ENCODE data around the gene GAL. TPM values are rescaled to one million over a fixed set of nuclear protein-coding genes. Genes with fewer than 3 reads are reported as not detected.
A peak's percentile ranks its signal among the peaks of the same experiment; 100 is the strongest.
"Not testable (repeated sequence)": the region's sequence is repeated elsewhere in the genome, so short reads cannot be mapped to it uniquely, and the experiment has no call there.

Gene GAL, protein sequence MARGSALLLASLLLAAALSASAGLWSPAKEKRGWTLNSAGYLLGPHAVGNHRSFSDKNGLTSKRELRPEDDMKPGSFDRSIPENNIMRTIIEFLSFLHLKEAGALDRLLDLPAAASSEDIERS
- total RNA-seq, result 0.60 and 0.83 TPM in 2 replicates
- polyA plus RNA-seq, result 1.4 and 5.9 TPM in 2 replicates

DNA sequence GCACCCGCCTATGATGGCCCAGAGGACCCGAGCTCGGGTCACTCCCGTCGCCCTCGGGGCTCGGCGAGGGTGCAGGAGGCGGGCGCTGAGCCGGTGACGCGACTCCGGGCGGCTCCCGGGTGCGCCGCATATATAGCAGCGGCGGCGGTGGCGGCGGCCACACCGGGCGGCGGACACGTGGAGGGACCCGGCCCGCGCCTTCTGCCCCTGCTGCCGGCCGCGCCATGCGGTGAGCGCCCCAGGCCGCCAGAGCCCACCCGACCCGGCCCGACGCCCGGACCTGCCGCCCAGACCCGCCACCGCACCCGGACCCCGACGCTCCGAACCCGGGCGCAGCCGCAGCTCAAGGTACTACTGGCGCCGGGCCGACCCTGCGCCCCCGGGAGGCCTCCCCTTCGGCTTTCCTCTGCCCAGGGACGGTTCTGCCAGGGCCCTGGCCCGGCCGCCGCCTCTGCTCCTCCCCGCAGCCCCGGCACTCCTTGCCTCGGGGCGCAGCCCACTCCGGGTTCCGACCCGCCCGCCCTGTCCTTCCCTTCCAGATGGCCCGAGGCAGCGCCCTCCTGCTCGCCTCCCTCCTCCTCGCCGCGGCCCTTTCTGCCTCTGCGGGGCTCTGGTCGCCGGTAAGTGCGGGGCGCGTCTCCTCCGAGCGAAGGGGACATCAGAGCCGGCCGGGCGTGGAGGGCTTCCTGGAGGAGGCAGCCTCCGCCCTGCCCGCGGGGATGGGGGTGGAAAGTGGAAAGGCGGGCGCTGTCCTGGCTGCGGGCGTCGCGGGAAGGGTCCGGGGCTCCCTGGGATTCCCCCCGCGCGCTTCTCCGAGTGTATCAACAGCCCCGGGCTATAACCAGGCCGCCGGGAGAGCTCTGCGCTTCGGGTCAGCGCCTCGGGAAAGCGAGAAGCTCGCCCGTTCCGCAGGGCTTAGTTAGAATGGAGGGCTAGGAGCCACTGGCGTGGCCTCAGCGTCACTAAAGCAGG lies at the start of gene GAL:
TSS of gene GAL (plus strand) at position 160 of the 972 bp plus-strand sequence. CDS start at position 540, 380 bp downstream.
- TF ChIP-seq, protein P1, sequence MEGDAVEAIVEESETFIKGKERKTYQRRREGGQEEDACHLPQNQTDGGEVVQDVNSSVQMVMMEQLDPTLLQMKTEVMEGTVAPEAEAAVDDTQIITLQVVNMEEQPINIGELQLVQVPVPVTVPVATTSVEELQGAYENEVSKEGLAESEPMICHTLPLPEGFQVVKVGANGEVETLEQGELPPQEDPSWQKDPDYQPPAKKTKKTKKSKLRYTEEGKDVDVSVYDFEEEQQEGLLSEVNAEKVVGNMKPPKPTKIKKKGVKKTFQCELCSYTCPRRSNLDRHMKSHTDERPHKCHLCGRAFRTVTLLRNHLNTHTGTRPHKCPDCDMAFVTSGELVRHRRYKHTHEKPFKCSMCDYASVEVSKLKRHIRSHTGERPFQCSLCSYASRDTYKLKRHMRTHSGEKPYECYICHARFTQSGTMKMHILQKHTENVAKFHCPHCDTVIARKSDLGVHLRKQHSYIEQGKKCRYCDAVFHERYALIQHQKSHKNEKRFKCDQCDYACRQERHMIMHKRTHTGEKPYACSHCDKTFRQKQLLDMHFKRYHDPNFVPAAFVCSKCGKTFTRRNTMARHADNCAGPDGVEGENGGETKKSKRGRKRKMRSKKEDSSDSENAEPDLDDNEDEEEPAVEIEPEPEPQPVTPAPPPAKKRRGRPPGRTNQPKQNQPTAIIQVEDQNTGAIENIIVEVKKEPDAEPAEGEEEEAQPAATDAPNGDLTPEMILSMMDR (IDR thresholded peaks at IDR 0.05; ENCODE audit: low read depth, low read length), result no peak
- peaks cover 62% of the 10 kb centered on the region for H3K27me3 ChIP-seq
- no peaks in the 10 kb centered on the region for H3K4me1 ChIP-seq (ENCODE audit: low read depth)
- H3K36me3 ChIP-seq, result no peaks in the 10 kb centered on the region
- no peak within 1 kb of the TSS for H3K27ac ChIP-seq
- peak within 1 kb of the TSS; percentile 36 for H3K4me3 ChIP-seq
- DNase-seq (ENCODE audit: low read depth in 1 of 2, low spot score in 1 of 2), result peak in 1 of 2 donors; percentile 59
- no peaks in the 10 kb centered on the region for H3K9me3 ChIP-seq (ENCODE audit: low read depth)

DNA sequence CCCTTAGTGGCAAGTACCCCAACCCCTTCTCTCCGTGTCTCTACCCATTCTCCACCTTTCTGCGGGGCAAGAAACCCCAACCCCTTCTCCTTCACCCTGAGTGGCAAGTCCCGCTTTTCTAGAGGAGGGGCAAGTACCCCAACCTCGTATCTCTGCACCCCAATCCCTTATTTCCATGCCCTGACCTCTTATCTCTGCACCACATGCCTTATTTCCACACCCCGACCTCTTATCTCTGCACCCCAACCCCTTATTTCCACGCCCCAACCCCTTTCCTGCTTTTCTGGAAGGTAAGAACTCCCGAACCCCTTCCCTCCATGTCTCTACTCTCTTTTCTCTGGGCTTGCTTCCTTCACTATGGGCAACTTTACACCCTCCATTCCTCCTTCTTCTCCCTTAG lies 49.7 kb upstream of the GAL start:
- not testable (repeated sequence) for H3K4me3 ChIP-seq; H3K36me3 ChIP-seq; H3K4me1 ChIP-seq (ENCODE audit: low read depth); H3K27me3 ChIP-seq; H3K9me3 ChIP-seq (ENCODE audit: low read depth); H3K27ac ChIP-seq; DNase-seq (ENCODE audit: low read depth in 1 of 2, low spot score in 1 of 2)

DNA sequence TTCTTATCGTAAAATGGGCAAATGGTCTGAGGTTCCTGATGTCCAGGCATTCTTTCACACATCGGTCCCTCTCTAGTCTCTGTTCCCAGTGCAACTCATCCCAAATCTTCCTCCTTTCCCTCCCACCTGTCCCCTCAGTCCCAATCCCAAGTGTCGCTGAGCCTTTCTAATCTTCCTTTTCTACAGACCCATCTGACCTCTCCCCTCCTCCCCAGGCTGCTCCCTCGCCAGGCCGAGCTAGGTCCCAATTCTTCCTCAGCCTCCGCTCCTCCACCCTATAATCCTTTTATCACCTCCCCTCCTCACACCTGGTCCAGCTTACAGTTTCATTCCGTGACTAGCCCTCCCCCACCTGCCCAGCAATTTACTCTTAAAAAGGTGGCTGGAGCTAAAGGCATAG lies 49.2 kb upstream of the GAL start:
- not testable (repeated sequence) for H3K9me3 ChIP-seq (ENCODE audit: low read depth); H3K4me1 ChIP-seq (ENCODE audit: low read depth); H3K27ac ChIP-seq; H3K4me3 ChIP-seq; H3K27me3 ChIP-seq; H3K36me3 ChIP-seq; DNase-seq (ENCODE audit: low read depth in 1 of 2, low spot score in 1 of 2)

DNA sequence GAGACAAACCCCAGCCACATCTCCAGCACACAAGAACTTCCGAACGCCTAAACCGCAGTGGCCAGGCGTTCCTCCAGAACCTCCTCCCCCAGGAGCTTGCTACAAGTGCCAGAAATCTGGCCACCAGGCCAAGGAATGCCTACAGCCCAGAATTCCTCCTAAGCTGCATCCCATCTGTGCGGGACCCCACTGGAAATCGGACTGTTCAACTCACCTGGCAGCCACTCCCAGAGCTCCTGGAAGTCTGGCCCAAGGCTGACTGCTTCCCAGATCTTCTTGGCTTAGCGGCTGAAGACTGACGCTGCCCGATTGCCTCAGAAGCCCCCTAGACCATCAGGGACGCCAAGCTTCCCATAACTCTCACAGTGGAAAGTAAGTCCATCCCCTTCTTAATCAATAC lies 48.5 kb upstream of the GAL start:
- H3K4me3 ChIP-seq; H3K27ac ChIP-seq; H3K36me3 ChIP-seq; H3K4me1 ChIP-seq (ENCODE audit: low read depth); H3K27me3 ChIP-seq; H3K9me3 ChIP-seq (ENCODE audit: low read depth); DNase-seq (ENCODE audit: low read depth in 1 of 2, low spot score in 1 of 2): not testable (repeated sequence)

DNA sequence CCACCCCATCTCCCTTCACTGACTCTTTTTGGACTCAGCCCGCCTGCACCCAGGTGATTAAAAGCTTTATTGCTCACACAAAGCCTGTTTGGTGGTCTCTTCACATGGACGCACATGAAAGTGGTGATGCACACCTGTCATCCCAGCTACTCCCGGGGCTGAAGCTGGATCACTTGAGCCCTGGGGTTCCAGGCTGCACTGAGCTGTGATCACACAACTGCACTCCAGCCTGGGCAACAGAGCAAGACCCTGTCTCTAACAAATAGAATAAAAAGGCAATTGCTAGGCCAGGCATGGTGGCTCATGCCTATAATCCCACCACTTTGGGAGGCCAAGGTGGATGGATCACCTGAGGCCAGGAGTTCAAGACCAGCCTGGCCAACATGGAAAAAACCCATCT lies 45.0 kb upstream of the GAL start:
- not testable (repeated sequence) for H3K27me3 ChIP-seq; H3K27ac ChIP-seq; H3K4me3 ChIP-seq; H3K4me1 ChIP-seq (ENCODE audit: low read depth); H3K36me3 ChIP-seq; H3K9me3 ChIP-seq (ENCODE audit: low read depth); DNase-seq (ENCODE audit: low read depth in 1 of 2, low spot score in 1 of 2)

DNA sequence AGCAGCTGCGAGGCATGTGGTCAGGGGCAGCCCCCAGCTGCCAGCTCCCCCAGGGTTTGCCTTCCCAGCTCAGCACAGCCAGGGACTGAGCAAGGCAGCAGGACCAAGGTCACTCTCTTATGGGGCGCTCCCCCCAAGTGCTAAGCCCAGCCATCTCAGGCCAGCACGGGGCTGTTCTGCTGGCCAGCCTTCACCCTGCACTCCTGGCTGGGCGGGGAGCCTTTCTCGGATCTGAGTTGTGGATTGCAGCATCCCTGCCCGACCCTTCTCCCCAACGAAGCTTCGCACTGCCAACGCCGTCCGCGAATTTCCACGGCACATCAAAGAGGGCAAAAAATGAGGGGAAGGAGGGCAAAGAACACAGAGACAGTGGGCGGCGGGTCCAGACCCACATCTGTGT lies 42.5 kb upstream of the GAL start:
- H3K9me3 ChIP-seq (ENCODE audit: low read depth), result no peaks in the 10 kb centered on the region
- H3K4me1 ChIP-seq (ENCODE audit: low read depth), result no peaks in the 10 kb centered on the region
- no peak for DNase-seq (ENCODE audit: low read depth in 1 of 2, low spot score in 1 of 2)
- TF ChIP-seq, protein P1 (IDR thresholded peaks at IDR 0.05; ENCODE audit: low read depth, low read length), result no peak
- no peak overlapping the region for H3K4me3 ChIP-seq
- H3K27ac ChIP-seq, result no peak overlapping the region
- H3K36me3 ChIP-seq, result no peaks in the 10 kb centered on the region
- H3K27me3 ChIP-seq, result no peaks in the 10 kb centered on the region

DNA sequence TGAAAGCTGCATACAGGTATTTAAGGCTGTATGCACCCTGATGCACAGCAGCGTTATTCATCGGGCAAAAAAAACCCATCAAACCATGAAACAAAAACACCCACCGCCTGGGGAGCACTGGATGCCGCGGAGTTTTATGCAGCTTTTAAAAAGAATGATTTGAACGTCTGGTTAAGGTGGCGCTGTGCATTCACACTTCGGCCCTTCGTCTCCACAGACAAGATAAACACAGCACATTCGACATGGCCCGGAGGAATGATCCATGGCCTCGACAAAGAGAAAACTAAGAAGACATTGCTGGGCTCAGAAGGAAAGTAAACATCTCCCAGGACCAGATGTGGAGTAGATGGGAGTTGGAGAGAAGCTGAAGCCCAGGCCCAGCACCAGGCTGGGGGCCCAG lies 40.8 kb upstream of the GAL start:
- Histone ChIP-seq H3K4me3 (no peak overlapping the region), H3K4me1 (ENCODE audit: low read depth) (no peaks in the 10 kb centered on the region), H3K27me3 (no peaks in the 10 kb centered on the region), H3K36me3 (no peaks in the 10 kb centered on the region), H3K9me3 (ENCODE audit: low read depth) (no peaks in the 10 kb centered on the region), H3K27ac (no peak overlapping the region)
- TF ChIP-seq, protein P1 (IDR thresholded peaks at IDR 0.05; ENCODE audit: low read depth, low read length), result no peak
- DNase-seq (ENCODE audit: low read depth in 1 of 2, low spot score in 1 of 2), result peak in 1 of 2 donors; percentile 41
